Measurements from ENCODE around the gene ZNF479.

DNA sequence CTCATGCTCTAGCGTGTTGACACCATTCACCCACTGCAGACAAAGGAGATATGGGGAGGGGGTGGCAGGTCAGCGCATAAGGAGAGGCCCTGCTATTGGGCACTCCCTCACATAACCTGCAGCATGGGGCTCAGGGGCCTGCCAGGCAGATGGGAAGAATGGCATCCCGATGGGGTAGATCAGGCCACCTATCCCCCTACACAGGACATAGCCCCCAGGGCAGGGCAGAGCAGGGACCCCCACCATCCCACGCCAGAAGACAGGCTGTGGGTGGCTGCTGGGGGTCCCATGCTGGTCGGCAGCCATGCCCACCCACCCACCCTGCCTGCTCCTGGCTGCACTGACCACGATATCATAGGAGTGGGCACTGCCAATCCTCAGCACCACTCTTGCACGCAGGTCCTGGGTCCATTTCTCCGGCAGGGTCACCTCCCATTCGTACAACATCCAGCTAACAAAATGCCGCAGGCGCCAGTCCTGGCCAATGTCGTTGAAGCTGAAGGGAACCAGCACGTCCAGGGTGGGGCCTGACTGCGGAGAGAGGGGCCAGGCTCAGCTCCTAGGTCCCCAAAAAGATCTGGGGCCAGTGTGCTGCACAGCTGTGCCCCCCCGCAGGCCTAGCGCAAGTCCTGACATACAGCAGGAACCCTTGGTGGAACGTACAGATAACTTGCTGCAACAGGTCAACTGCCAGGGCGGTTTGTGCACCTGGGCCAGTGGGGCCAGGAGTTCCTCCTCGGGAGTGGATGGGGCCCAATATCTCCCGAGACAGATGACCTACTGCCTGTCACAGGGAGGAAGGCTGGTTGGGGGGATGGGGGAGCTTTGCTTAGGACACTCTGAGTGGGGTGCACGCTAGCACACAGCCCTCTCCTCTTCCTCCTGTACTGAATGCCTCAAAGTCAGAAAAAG is 45.9 kb upstream of the ZNF479 start:
- TF ChIP-seq POLR2AphosphoS5 (IDR thresholded peaks at IDR 0.05; ENCODE audit: low read depth, low read length) (no peak), TAF1 (IDR thresholded peaks at IDR 0.05; ENCODE audit: borderline replicate concordance, low read depth, low read length) (no peak), POLR2A (IDR thresholded peaks at IDR 0.05; ENCODE audit: low read depth, low read length) (no peak)
